GM12878 (cell line): ENCODE measurements around the gene ZXDC. TPM values are rescaled to one million over a fixed set of nuclear protein-coding genes. Genes with fewer than 3 reads are reported as not detected.

ENCODE experiments used
- ATAC-seq: fragments of 200-7000 bp; cut with Tn5 transposase; 3 replicates; pipeline ENCODE4 v1.9.1; 2020; ENCODE audit warnings: mild to moderate bottlenecking, moderate library complexity
- BruUV-seq: library from RNA; stranded (reverse); fragments of 400-500 nt; replicated peaks from 2 replicates; lab custom pipeline; 2021; lab: Mats Ljungman, UMichigan
- CTCF ChIA-PET: fragments of 300-600 bp; sonication (Branson Sonifier 250); formaldehyde crosslinking; extraction: SDS; loops from one replicate; lab custom pipeline; 2021; ENCODE audit warnings: inconsistent platforms; lab: Yijun Ruan, JAX
- POLR2A ChIA-PET: fragments of 350-600 bp; formaldehyde crosslinking; extraction: SDS; loops from one replicate; lab custom pipeline; 2021; ENCODE audit warnings: inconsistent platforms; lab: Charles Lee
- RAD21 ChIA-PET: fragments of 300-600 bp; sonication (Branson Sonifier 250); formaldehyde crosslinking; loops from one replicate; lab custom pipeline; 2023; ENCODE audit warnings: antibody characterized with exemption; ENCODE audit not compliant: unreplicated experiment; lab: Charles Lee
- SMC1A ChIA-PET: fragments of 300-600 bp; sonication (Branson Sonifier 250); formaldehyde crosslinking; loops from one replicate; lab custom pipeline; 2023; ENCODE audit not compliant: unreplicated experiment, uncharacterized antibody; lab: Charles Lee
- DNase-seq: peaks from one replicate; pipeline ENCODE4 v3.0.0-alpha.2; 2011; ENCODE audit warnings: low read depth, low spot score
- FAIRE-seq: peaks from 3 replicates; lab custom pipeline; 2011; peaks lifted over from hg19 to GRCh38; lab: Jason Lieb, UNC
- H2AFZ ChIP-seq: 2 replicates; pipeline ENCODE4 v1.6.0; 2011; ENCODE audit warnings: low read depth, low read length, control low read depth; ENCODE audit not compliant: control insufficient read depth
- H3K27ac ChIP-seq: 2 replicates; pipeline ENCODE4 v1.5.1; 2011; ENCODE audit warnings: control low read depth; ENCODE audit not compliant: control insufficient read depth, insufficient read depth
- H3K27me3 ChIP-seq, 2 experiments: replicated peaks in 1 of 2; 2 replicates each; pipeline versions ENCODE4 v1.6.0 to v1.6.1; 2011; ENCODE audit warnings: low read length in 1 of 2; ENCODE audit not compliant: control insufficient read depth in 2 of 2, insufficient read depth in 2 of 2
- H3K36me3 ChIP-seq, 2 experiments: 2 replicates each; pipeline ENCODE4 v1.5.1; 2011; ENCODE audit warnings: low read length in 1 of 2; ENCODE audit not compliant: control insufficient read depth in 2 of 2, insufficient read depth in 2 of 2
- H3K4me1 ChIP-seq: 2 replicates; pipeline ENCODE4 v1.6.1; 2011; ENCODE audit warnings: mild to moderate bottlenecking, low read length, moderate library complexity, mixed read lengths; ENCODE audit not compliant: control insufficient read depth, insufficient read depth
- H3K4me2 ChIP-seq: 2 replicates; pipeline ENCODE4 v1.6.0; 2011; ENCODE audit warnings: control low read depth; ENCODE audit not compliant: control insufficient read depth, insufficient read depth
- H3K4me3 ChIP-seq: fragments of 200-600 bp; sonication (generic); 2 replicates; pipeline ENCODE4 v1.5.1; 2016
- H3K79me2 ChIP-seq: 2 replicates; pipeline ENCODE4 v1.6.0; 2011; ENCODE audit warnings: low read length; ENCODE audit not compliant: control insufficient read depth, insufficient read depth
- H3K9ac ChIP-seq: 2 replicates; pipeline ENCODE4 v1.8.0; 2011; ENCODE audit warnings: low read length, control low read depth, mixed read lengths; ENCODE audit not compliant: control insufficient read depth, insufficient read depth
- H3K9me3 ChIP-seq: replicated peaks from 3 replicates; pipeline ENCODE4 v1.5.1; 2011; ENCODE audit warnings: mild to moderate bottlenecking, low read length; ENCODE audit not compliant: control insufficient read depth, insufficient read depth
- H4K20me1 ChIP-seq: 2 replicates; pipeline ENCODE4 v1.6.0; 2011; ENCODE audit not compliant: control insufficient read depth, insufficient read depth
- BHLHE40 ChIP-seq, 2 experiments: fragments of 450-650 bp in 1 of 2; IDR thresholded peaks; 2 replicates each; pipeline ENCODE4 v1.6.1; 2011 to 2017; ENCODE audit warnings: low read depth in 2 of 2, borderline replicate concordance in 1 of 2, improper control_type of control experiment in 1 of 2, low read length in 1 of 2, mild to moderate bottlenecking in 1 of 2
- BMI1 ChIP-seq: fragments of 450-650 bp; IDR thresholded peaks from 2 replicates; pipeline ENCODE4 v1.6.1; 2016; ENCODE audit warnings: mild to moderate bottlenecking, moderate library complexity, borderline replicate concordance
- CREB1 ChIP-seq: IDR thresholded peaks from 2 replicates; pipeline ENCODE4 v1.6.1; 2012; ENCODE audit warnings: low read depth, mild to moderate bottlenecking, inconsistent platforms
- EZH2 ChIP-seq: IDR thresholded peaks from 2 replicates; pipeline ENCODE4 v1.6.1; 2012; ENCODE audit warnings: low read depth, mild to moderate bottlenecking, control low read depth, inconsistent platforms, low read length, borderline replicate concordance; ENCODE audit not compliant: control insufficient read depth
- FOXM1 ChIP-seq: IDR thresholded peaks from 2 replicates; pipeline ENCODE4 v1.6.1; 2012; ENCODE audit warnings: low read depth, mild to moderate bottlenecking, inconsistent platforms, low read length, moderate library complexity
- MEF2A ChIP-seq: IDR thresholded peaks from 2 replicates; pipeline ENCODE4 v1.6.1; 2011; ENCODE audit warnings: low read depth, mild to moderate bottlenecking, low read length, moderate library complexity; ENCODE audit not compliant: insufficient read depth
- PBX3 ChIP-seq: IDR thresholded peaks from 2 replicates; pipeline ENCODE4 v1.6.1; 2011; ENCODE audit warnings: mild to moderate bottlenecking, low read depth, low read length, moderate library complexity; ENCODE audit not compliant: insufficient replicate concordance
- PML ChIP-seq: IDR thresholded peaks from 2 replicates; pipeline ENCODE4 v1.6.1; 2012; ENCODE audit warnings: low read length, inconsistent platforms
- RAD51 ChIP-seq: fragments of 450-650 bp; IDR thresholded peaks from 2 replicates; pipeline ENCODE4 v1.6.1; 2016; ENCODE audit warnings: moderate library complexity, mild to moderate bottlenecking, inconsistent platforms
- RUNX3 ChIP-seq: IDR thresholded peaks from 2 replicates; pipeline ENCODE4 v1.6.1; 2012; ENCODE audit warnings: low read length, inconsistent platforms
- SMAD5 ChIP-seq: IDR thresholded peaks from 2 replicates; pipeline ENCODE4 v1.6.1; 2016; ENCODE audit warnings: antibody characterized with exemption, low read depth
- SMARCA5 ChIP-seq: fragments of 450-650 bp; IDR thresholded peaks from 2 replicates; pipeline ENCODE4 v1.6.1; 2017; ENCODE audit warnings: mild to moderate bottlenecking
- SREBF1 ChIP-seq: IDR thresholded peaks from 2 replicates; pipeline ENCODE4 v1.6.1; 2012; ENCODE audit warnings: mild to moderate bottlenecking, low read length
- SUPT20H ChIP-seq: IDR thresholded peaks from 2 replicates; pipeline ENCODE4 v1.6.1; 2011; ENCODE audit warnings: low read depth, mild to moderate bottlenecking, low read length, moderate library complexity, borderline replicate concordance; ENCODE audit not compliant: control insufficient read depth
- TARDBP ChIP-seq: IDR thresholded peaks from 2 replicates; pipeline ENCODE4 v1.6.1; 2016; ENCODE audit warnings: borderline replicate concordance
- TCF7 ChIP-seq: IDR thresholded peaks from 2 replicates; pipeline ENCODE4 v1.6.1; 2014; ENCODE audit warnings: antibody characterized with exemption, borderline replicate concordance
- WGBS: methylation state at CpG from one replicate; pipeline ENCODE4 v1.1.6; 2016; ENCODE audit warnings: low lambda C conversion rate; ENCODE audit not compliant: insufficient replicate concordance, insufficient coverage; ENCODE audit errors: missing lambda C conversion rate; 5-methylcytosine and 5-hydroxymethylcytosine counted together
- in situ Hi-C: fragments of 300-500 bp; cut with MboI; formaldehyde crosslinking; loops from 9 replicates; pipeline ENCODE4 v1.14.3; 2018; ENCODE audit warnings: mixed read lengths
- intact Hi-C: fragments of 100-400 bp; cut with micrococcal nuclease; formaldehyde crosslinking; loops from one replicate; pipeline ENCODE4 v1.14.2; 2022; ENCODE audit not compliant: unreplicated experiment
- polyA plus RNA-seq, 11 experiments: library from polyadenylated mRNA; depleted of rRNA in 4 of 11; unstranded in 6 of 11; stranded (reverse) in 5 of 11; fragments of >200 nt; fragmentation: Nextera tagmentation in 4 of 11; fragmentation: Illumina TruSeq in 1 of 11; extraction: Ambion mirVana in 4 of 11; extraction: Trizol in 1 of 11; gene quantifications; 1 replicate in 1 of 11; 2 replicates in 10 of 11; pipeline versions ENCODE4 v1.2.1 to v1.2.3, GENCODE V29; 2011 to 2016; ENCODE audit warnings: inconsistent platforms in 2 of 11, missing spikeins in 2 of 11, low read depth in 1 of 11
- total RNA-seq, 4 experiments: library from RNA; depleted of rRNA in 3 of 4; stranded (reverse); fragments of >200 nt in 3 of 4; fragmentation: Illumina TruSeq in 1 of 4; extraction: Trizol in 1 of 4; gene quantifications; 2 replicates each; pipeline versions ENCODE4 v1.2.1 to v1.2.3, GENCODE V29; 2013 to 2021

The ZXDC gene
- total and polyA plus RNA-seq, 10 of the 15 experiments (the other 5 are each of a cell fraction or from before 2014, with no cell fraction given): 0.72 to 15.3 (median 8.5) TPM

- TF ChIP-seq RAD51: no peak
- no peak for TF ChIP-seq BHLHE40 (IDR thresholded peaks at IDR 0.05; ENCODE audit: borderline replicate concordance in 1 of 2, low read depth in 2 of 2, low read length in 1 of 2)
- TF ChIP-seq MEF2A: no peak
- Histone ChIP-seq H3K27me3 (no peaks in the 10 kb centered on the region; a peak in 1 of 4 replicates), H3K27ac (no peak overlapping the region), H2AFZ (no peak overlapping the region), H3K4me1 (no peaks in the 10 kb centered on the region), H3K9me3 (no peaks in the 10 kb centered on the region), H4K20me1 (no peaks in the 10 kb centered on the region), H3K4me3 (no peak overlapping the region), H3K4me2 (no peak overlapping the region), H3K79me2 (no peaks in the 10 kb centered on the region), H3K9ac (no peak overlapping the region), H3K36me3 (no peaks in the 10 kb centered on the region)
- ChIA-PET POLR2A (no interaction called here), RAD21 (no interaction called here), SMC1A (no interaction called here), CTCF (no interaction called here)
- no peak for DNase-seq
- BruUV-seq: no TSS peak
- no peak for FAIRE-seq
- WGBS: 58% methylated on average over 7 of the region's 7 CpGs
- in situ Hi-C loops: no loop called here
- intact Hi-C loops: no loop called here
- no peak for ATAC-seq
These were observed 58.7 kb downstream of the ZXDC start for GRCh38 chr3:126416943-126417342.

DNA sequence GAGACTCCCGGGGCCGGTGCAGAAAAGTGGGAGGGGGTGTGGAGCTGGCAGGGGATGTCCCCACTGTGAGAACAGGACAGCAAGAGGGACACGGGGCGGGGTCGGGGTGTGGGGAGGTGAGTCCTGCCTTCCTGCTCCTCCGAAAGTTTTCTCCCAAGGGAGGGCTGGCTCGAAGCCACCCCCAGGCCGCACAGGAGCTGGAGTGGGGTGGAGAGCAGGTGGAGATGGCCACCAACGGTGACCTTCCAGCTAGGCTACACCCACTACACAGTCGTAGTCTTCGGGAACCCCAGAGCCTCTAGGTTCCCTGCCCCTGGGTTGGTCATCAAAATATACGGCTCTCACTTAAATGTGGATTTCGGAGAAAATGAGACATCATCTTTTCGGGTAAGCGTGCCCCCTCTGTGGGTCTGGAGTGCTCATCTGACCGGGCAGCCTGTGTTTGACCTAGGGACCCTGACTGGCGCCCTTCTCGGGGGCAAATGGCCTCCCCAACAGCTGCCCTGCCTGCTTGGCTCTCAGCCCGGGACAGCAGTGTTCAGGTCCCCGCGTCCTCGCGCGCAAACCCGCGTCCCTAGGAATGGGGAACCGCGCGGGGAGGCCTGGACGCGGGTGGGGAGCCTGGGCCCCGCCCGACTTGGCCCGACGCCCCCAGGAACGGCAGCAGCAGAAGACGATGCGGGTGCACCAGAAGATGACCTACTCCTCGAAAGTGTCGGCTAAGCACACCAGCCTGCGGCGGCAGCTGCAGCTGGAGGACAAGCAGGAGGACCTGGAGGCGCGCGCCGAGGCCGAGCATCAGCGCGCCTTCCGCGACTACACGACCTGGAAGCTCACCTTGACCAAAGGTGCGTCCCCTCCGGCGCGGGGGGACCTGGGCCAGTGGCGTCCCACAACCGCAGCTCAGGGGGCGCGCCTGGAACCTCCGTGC lies 59.8 kb downstream of the ZXDC start:
- H3K4me3 ChIP-seq: no peak overlapping the region
- H4K20me1 ChIP-seq: no peaks in the 10 kb centered on the region
- H3K9ac ChIP-seq: no peak overlapping the region
- no peaks in the 10 kb centered on the region for H3K4me1 ChIP-seq
- intact Hi-C loops: no loop called here
- no peaks in the 10 kb centered on the region for H3K9me3 ChIP-seq
- ChIA-PET POLR2A (no interaction called here), SMC1A (no interaction called here), RAD21 (no interaction called here)
- no peaks in the 10 kb centered on the region for H3K36me3 ChIP-seq
- no peak for ATAC-seq
- no peak overlapping the region for H3K4me2 ChIP-seq
- H2AFZ ChIP-seq: no peak overlapping the region
- BruUV-seq: no TSS peak
- H3K27ac ChIP-seq: no peak overlapping the region
- no peak for DNase-seq
- in situ Hi-C loops: no loop called here
- no peaks in the 10 kb centered on the region for H3K79me2 ChIP-seq
- TF ChIP-seq PML: no peak
- TF ChIP-seq TARDBP: no peak
- no peak for TF ChIP-seq SUPT20H
- no peak for TF ChIP-seq CREB1
- no peak for TF ChIP-seq FOXM1
- no peak for TF ChIP-seq MEF2A
- no peak for TF ChIP-seq SMARCA5
- no peak for TF ChIP-seq PBX3
- no peak for TF ChIP-seq SREBF1
- no peak for TF ChIP-seq TCF7
- no peak for TF ChIP-seq RUNX3
- no peak for TF ChIP-seq BMI1
- TF ChIP-seq SMAD5: no peak
- TF ChIP-seq EZH2: no peak
- TF ChIP-seq, all 136 proteins: peak for 0
- no peak for FAIRE-seq
- H3K27me3 ChIP-seq: no peaks in the 10 kb centered on the region; a peak in 1 of 4 replicates
- 54% methylated on average over 58 of the region's 61 CpGs for WGBS
- CTCF ChIA-PET: no interaction called here
